Lower leg skin (tissue), 3 donors: ENCODE results near the gene COMMD9.

Experiments used
- POLR2A ChIP-seq, 2 donors: fragments of 450-650 bp; IDR thresholded peaks; one replicate each; pipeline ENCODE4 v1.6.1; 2016 to 2017; ENCODE audit warnings: antibody characterized with exemption in 2 of 2, mild to moderate bottlenecking in 1 of 2, moderate library complexity in 1 of 2
- TF ChIP-seq, protein P1 (sequence below), 3 donors: fragments of 450-650 bp; IDR thresholded peaks; one replicate each; pipeline ENCODE4 v1.5.1; 2016; ENCODE audit warnings: antibody characterized with exemption in 3 of 3, mild to moderate bottlenecking in 3 of 3, moderate library complexity in 2 of 3

- TF ChIP-seq, protein P1, sequence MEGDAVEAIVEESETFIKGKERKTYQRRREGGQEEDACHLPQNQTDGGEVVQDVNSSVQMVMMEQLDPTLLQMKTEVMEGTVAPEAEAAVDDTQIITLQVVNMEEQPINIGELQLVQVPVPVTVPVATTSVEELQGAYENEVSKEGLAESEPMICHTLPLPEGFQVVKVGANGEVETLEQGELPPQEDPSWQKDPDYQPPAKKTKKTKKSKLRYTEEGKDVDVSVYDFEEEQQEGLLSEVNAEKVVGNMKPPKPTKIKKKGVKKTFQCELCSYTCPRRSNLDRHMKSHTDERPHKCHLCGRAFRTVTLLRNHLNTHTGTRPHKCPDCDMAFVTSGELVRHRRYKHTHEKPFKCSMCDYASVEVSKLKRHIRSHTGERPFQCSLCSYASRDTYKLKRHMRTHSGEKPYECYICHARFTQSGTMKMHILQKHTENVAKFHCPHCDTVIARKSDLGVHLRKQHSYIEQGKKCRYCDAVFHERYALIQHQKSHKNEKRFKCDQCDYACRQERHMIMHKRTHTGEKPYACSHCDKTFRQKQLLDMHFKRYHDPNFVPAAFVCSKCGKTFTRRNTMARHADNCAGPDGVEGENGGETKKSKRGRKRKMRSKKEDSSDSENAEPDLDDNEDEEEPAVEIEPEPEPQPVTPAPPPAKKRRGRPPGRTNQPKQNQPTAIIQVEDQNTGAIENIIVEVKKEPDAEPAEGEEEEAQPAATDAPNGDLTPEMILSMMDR (IDR thresholded peaks at IDR 0.05): no peak
- TF ChIP-seq POLR2A (IDR thresholded peaks at IDR 0.05): no peak
These were observed 51.1 kb downstream of the COMMD9 start for GRCh38 chr11:36238036-36238631.
